ENCODE data around the gene LRG1. TPM values are rescaled to one million over a fixed set of nuclear protein-coding genes. Genes with fewer than 3 reads are reported as not detected.

The LRG1 gene
- total and polyA plus RNA-seq, 2 of the 13 experiments (the other 11 are each of a cell fraction or from before 2014, with no cell fraction given) = 12.0 to 39.3 TPM

GRCh38 chr19:4534836-4535658, 4.8 kb downstream of the LRG1 start, which contains the start of gene PLIN5 (continued):
- TF ChIP-seq ZNF710 (CRISPR knock-in tag; IDR thresholded peaks at IDR 0.05; ENCODE audit: borderline replicate concordance) (peak; percentile 28; the same call in 1 of the 2 replicates), ZNF326 (CRISPR knock-in tag; IDR thresholded peaks at IDR 0.05; ENCODE audit: borderline replicate concordance) (no peak), ZBTB40 (IDR thresholded peaks at IDR 0.05) (no peak), ZBTB40 (CRISPR knock-in tag; IDR thresholded peaks at IDR 0.05) (no peak), KLF15 (CRISPR knock-in tag; IDR thresholded peaks at IDR 0.05; ENCODE audit: borderline replicate concordance) (peak; percentile 98; the same call in 1 of the 2 replicates), ZNF83 (CRISPR knock-in tag; IDR thresholded peaks at IDR 0.05; ENCODE audit: borderline replicate concordance) (peak; percentile 38; the same call in 1 of the 2 replicates), SP2 (CRISPR knock-in tag; IDR thresholded peaks at IDR 0.05) (peak; percentile 50; the same call in 1 of the 2 replicates), DNMT1 (CRISPR knock-in tag; IDR thresholded peaks at IDR 0.05) (no peak), SRSF4 (IDR thresholded peaks at IDR 0.05; ENCODE audit: low read depth, low read length, poor library complexity, severe bottlenecking) (no peak), ZFY (CRISPR knock-in tag; IDR thresholded peaks at IDR 0.05) (peak; percentile 55; the same call in 1 of the 2 replicates), TFDP1 (CRISPR knock-in tag; IDR thresholded peaks at IDR 0.05; ENCODE audit: borderline replicate concordance) (peak; percentile 81; the same call in 1 of the 2 replicates), ARID2 (CRISPR knock-in tag; IDR thresholded peaks at IDR 0.05; ENCODE audit: borderline replicate concordance) (0 out of 2 replicates have a peak, but pooled peaks have one; percentile 46), ZNF451 (CRISPR knock-in tag; IDR thresholded peaks at IDR 0.05) (no peak), ZNF121 (CRISPR knock-in tag; IDR thresholded peaks at IDR 0.05) (peak; percentile 62), IKZF5 (CRISPR knock-in tag; IDR thresholded peaks at IDR 0.05) (no peak)
